ENCODE data around the gene TCP10L.

TCP10L gene

DNA sequence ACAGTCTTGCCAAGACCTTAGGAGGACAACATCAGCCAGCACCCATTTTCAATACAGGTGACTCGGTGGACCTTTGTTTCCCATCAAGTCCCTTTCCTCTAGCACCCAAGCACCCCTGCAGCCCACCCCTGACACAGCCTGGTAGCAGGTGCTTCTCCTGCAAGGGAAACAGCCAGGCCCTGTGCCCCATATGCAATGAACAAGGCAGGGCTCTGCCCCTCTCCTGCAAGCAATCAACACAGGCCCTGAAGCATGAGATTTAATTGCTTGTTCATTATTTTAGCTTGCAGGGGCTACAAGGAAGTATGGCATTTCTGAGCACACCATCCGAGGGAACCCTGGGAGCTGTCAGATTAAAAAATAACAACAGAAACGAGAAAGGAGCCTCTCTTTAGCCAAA, 35.4 kb downstream of the TCP10L start:
- Histone ChIP-seq H3K27me3 (ENCODE audit: control insufficient read depth in 3 of 3, insufficient read depth in 3 of 3, low read depth in 1 of 3, low read length in 3 of 3) (peaks cover 0 to 5% (median 0%) of the 10 kb centered on the region in 3 experiments), H3K36me3 (replicated peaks in 1 of 2; ENCODE audit: control insufficient read depth in 2 of 2, insufficient read depth in 2 of 2, low read length in 2 of 2) (no peaks in the 10 kb centered on the region), H3K9ac (ENCODE audit: low read depth, low read length, poor library complexity) (no peak overlapping the region), H3K14ac (ENCODE audit: low read length) (no peak overlapping the region), H3K4ac (ENCODE audit: low read length) (no peak overlapping the region), H2BK120ac (ENCODE audit: low read depth, low read length) (no peak overlapping the region), H2BK12ac (ENCODE audit: low read length) (no peak overlapping the region), H2BK5ac (ENCODE audit: low read length) (no peak overlapping the region), H3K23ac (ENCODE audit: low read depth, low read length, poor library complexity) (no peak overlapping the region), H2AFZ (ENCODE audit: low read length) (no peak overlapping the region), H3K4me1 (ENCODE audit: control insufficient read depth in 2 of 2, insufficient read depth in 1 of 2, low read depth in 1 of 2, low read length in 2 of 2) (no peaks in the 10 kb centered on the region), H4K8ac (ENCODE audit: low read depth, low read length) (no peak overlapping the region), H3K18ac (ENCODE audit: low read length) (no peak overlapping the region), H2BK15ac (ENCODE audit: low read length) (no peak overlapping the region), H4K91ac (ENCODE audit: low read depth, low read length, poor library complexity) (no peak overlapping the region), H2AK5ac (ENCODE audit: low read depth, low read length) (no peak overlapping the region), H3K4me2 (ENCODE audit: insufficient read depth, low read length, poor library complexity, severe bottlenecking) (no peak overlapping the region), H3K79me1 (ENCODE audit: low read depth, low read length) (no peaks in the 10 kb centered on the region), H3K9me3 (replicated peaks in 1 of 2; ENCODE audit: control insufficient read depth in 2 of 2, insufficient read depth in 1 of 2, low read depth in 1 of 2, low read length in 2 of 2) (no peaks in the 10 kb centered on the region), H3K4me3 (ENCODE audit: low read length in 2 of 2) (no peak overlapping the region), H3K27ac (replicated peaks; ENCODE audit: low read length) (no peak overlapping the region)
- no peak for DNase-seq (ENCODE audit: low spot score)
- no CpG with 5 or more reads among the region's 3 CpGs for WGBS, 2 donors (ENCODE audit: extremely low coverage in 2 of 2, insufficient read length in 2 of 2, insufficient replicate concordance in 1 of 2)

DNA sequence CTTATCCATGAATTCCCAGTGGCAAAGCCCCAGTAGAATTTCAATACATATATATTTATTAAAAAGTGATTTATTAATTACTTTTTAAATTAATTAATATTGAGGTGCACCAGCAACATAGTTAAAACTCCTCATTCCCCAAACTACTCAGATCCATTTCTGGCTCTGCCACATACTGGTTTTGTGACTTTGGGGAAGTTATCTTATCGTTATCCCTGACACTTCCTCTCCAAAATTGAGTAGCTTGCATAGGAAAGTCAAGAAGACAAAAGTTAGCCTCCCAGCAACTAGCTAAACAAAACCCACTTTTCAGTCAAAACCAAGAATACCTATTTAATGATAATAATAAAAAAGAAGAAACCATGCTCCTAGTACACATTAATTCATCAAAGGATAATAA, 35.9 kb downstream of the TCP10L start:
- no peak overlapping the region for H3K9ac ChIP-seq (ENCODE audit: low read depth, low read length, poor library complexity)
- H3K23ac ChIP-seq (ENCODE audit: low read depth, low read length, poor library complexity) = no peak overlapping the region
- H2AK5ac ChIP-seq (ENCODE audit: low read depth, low read length) = no peak overlapping the region
- no peak overlapping the region for H2BK120ac ChIP-seq (ENCODE audit: low read depth, low read length)
- no peaks in the 10 kb centered on the region for H3K4me1 ChIP-seq (ENCODE audit: control insufficient read depth in 2 of 2, insufficient read depth in 1 of 2, low read depth in 1 of 2, low read length in 2 of 2)
- H4K91ac ChIP-seq (ENCODE audit: low read depth, low read length, poor library complexity) = no peak overlapping the region
- H3K36me3 ChIP-seq (replicated peaks in 1 of 2; ENCODE audit: control insufficient read depth in 2 of 2, insufficient read depth in 2 of 2, low read length in 2 of 2) = no peaks in the 10 kb centered on the region
- no peaks in the 10 kb centered on the region for H3K79me1 ChIP-seq (ENCODE audit: low read depth, low read length)
- DNase-seq (ENCODE audit: low spot score) = no peak
- H3K4ac ChIP-seq (ENCODE audit: low read length) = no peak overlapping the region
- no peak overlapping the region for H2BK12ac ChIP-seq (ENCODE audit: low read length)
- no peak overlapping the region for H3K4me2 ChIP-seq (ENCODE audit: insufficient read depth, low read length, poor library complexity, severe bottlenecking)
- WGBS, 2 donors (ENCODE audit: extremely low coverage in 2 of 2, insufficient read length in 2 of 2, insufficient replicate concordance in 1 of 2) = no CpG with 5 or more reads among the region's 1 CpG
- no peak overlapping the region for H3K18ac ChIP-seq (ENCODE audit: low read length)
- H2BK15ac ChIP-seq (ENCODE audit: low read length) = no peak overlapping the region
- H3K14ac ChIP-seq (ENCODE audit: low read length) = no peak overlapping the region
- H3K4me3 ChIP-seq (ENCODE audit: low read length in 2 of 2) = no peak overlapping the region
- H4K8ac ChIP-seq (ENCODE audit: low read depth, low read length) = no peak overlapping the region
- H3K9me3 ChIP-seq (replicated peaks in 1 of 2; ENCODE audit: control insufficient read depth in 2 of 2, insufficient read depth in 1 of 2, low read depth in 1 of 2, low read length in 2 of 2) = no peaks in the 10 kb centered on the region
- H2AFZ ChIP-seq (ENCODE audit: low read length) = no peak overlapping the region
- H3K27me3 ChIP-seq (ENCODE audit: control insufficient read depth in 3 of 3, insufficient read depth in 3 of 3, low read depth in 1 of 3, low read length in 3 of 3) = peaks cover 0 to 5% (median 0%) of the 10 kb centered on the region in 3 experiments
- H2BK5ac ChIP-seq (ENCODE audit: low read length) = no peak overlapping the region
- H3K27ac ChIP-seq (replicated peaks; ENCODE audit: low read length) = no peak overlapping the region

DNA sequence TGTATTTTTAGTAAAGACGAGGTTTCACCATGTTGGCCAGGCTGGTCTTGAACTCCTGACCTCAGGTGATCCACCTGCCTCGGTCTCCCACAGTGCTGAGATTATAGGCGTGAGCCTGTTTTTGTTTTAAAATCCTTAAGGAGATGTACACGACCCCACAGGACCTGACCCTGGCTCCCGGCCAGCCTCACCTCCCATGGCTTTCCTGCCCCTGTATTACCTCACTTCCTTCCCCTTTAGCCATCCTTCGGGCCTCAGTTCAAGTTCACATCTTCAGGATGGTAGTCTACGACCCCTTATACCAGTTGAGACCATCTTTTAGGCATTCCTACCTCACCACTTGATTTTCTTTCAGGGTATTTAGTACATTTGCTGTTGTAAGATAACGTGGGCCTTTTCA, 36.3 kb downstream of the TCP10L start:
- Histone ChIP-seq H4K91ac (ENCODE audit: low read depth, low read length, poor library complexity) (no peak overlapping the region), H2BK15ac (ENCODE audit: low read length) (no peak overlapping the region), H3K18ac (ENCODE audit: low read length) (no peak overlapping the region), H3K9me3 (replicated peaks in 1 of 2; ENCODE audit: control insufficient read depth in 2 of 2, insufficient read depth in 1 of 2, low read depth in 1 of 2, low read length in 2 of 2) (no peaks in the 10 kb centered on the region), H2BK120ac (ENCODE audit: low read depth, low read length) (no peak overlapping the region), H3K9ac (ENCODE audit: low read depth, low read length, poor library complexity) (no peak overlapping the region), H2AFZ (ENCODE audit: low read length) (no peak overlapping the region), H3K27ac (replicated peaks; ENCODE audit: low read length) (no peak overlapping the region), H3K14ac (ENCODE audit: low read length) (no peak overlapping the region), H2BK12ac (ENCODE audit: low read length) (no peak overlapping the region), H3K36me3 (replicated peaks in 1 of 2; ENCODE audit: control insufficient read depth in 2 of 2, insufficient read depth in 2 of 2, low read length in 2 of 2) (no peaks in the 10 kb centered on the region), H3K4me3 (ENCODE audit: low read length in 2 of 2) (no peak overlapping the region), H3K4ac (ENCODE audit: low read length) (no peak overlapping the region), H3K23ac (ENCODE audit: low read depth, low read length, poor library complexity) (no peak overlapping the region), H3K4me2 (ENCODE audit: insufficient read depth, low read length, poor library complexity, severe bottlenecking) (no peak overlapping the region), H3K27me3 (ENCODE audit: control insufficient read depth in 3 of 3, insufficient read depth in 3 of 3, low read depth in 1 of 3, low read length in 3 of 3) (peaks cover 0 to 5% (median 0%) of the 10 kb centered on the region in 3 experiments), H2AK5ac (ENCODE audit: low read depth, low read length) (peak overlapping the region; percentile 10), H4K8ac (ENCODE audit: low read depth, low read length) (no peak overlapping the region), H3K4me1 (ENCODE audit: control insufficient read depth in 2 of 2, insufficient read depth in 1 of 2, low read depth in 1 of 2, low read length in 2 of 2) (no peaks in the 10 kb centered on the region), H3K79me1 (ENCODE audit: low read depth, low read length) (no peaks in the 10 kb centered on the region), H2BK5ac (ENCODE audit: low read length) (no peak overlapping the region)
- DNase-seq (ENCODE audit: low spot score) = no peak
- WGBS, 2 donors (ENCODE audit: extremely low coverage in 2 of 2, insufficient read length in 2 of 2, insufficient replicate concordance in 1 of 2) = no CpG with 5 or more reads among the region's 8 CpGs

DNA sequence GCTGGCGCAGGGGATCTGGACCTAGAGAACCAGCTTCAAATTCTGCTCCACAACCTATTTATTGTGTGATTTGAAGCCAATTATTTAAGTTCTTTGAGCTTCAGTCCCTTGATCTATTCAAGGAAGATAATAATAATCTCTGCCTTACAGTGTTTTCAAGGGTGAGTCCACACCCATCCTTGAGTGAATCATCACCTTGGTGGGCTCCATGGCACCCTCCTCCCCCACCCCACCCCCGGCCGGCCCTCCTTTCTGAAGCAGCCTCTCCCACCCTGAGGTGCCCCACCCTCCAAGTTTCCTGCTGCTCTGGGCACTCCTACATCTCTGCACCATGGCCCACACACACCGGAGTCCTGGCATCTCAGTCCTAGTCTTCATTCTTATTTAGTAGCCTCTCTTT, 38.3 kb downstream of the TCP10L start:
- H2BK15ac ChIP-seq (ENCODE audit: low read length) = no peak overlapping the region
- H3K4me1 ChIP-seq (ENCODE audit: control insufficient read depth in 2 of 2, insufficient read depth in 1 of 2, low read depth in 1 of 2, low read length in 2 of 2) = no peaks in the 10 kb centered on the region
- H4K91ac ChIP-seq (ENCODE audit: low read depth, low read length, poor library complexity) = no peak overlapping the region
- WGBS, 2 donors (ENCODE audit: extremely low coverage in 2 of 2, insufficient read length in 2 of 2, insufficient replicate concordance in 1 of 2) = no CpG with 5 or more reads among the region's 4 CpGs
- no peaks in the 10 kb centered on the region for H3K79me1 ChIP-seq (ENCODE audit: low read depth, low read length)
- H3K36me3 ChIP-seq (replicated peaks in 1 of 2; ENCODE audit: control insufficient read depth in 2 of 2, insufficient read depth in 2 of 2, low read length in 2 of 2) = no peaks in the 10 kb centered on the region
- H3K4me3 ChIP-seq (ENCODE audit: low read length in 2 of 2) = no peak overlapping the region
- H2AK5ac ChIP-seq (ENCODE audit: low read depth, low read length) = no peak overlapping the region
- H2BK12ac ChIP-seq (ENCODE audit: low read length) = no peak overlapping the region
- no peak overlapping the region for H3K4me2 ChIP-seq (ENCODE audit: insufficient read depth, low read length, poor library complexity, severe bottlenecking)
- H3K9ac ChIP-seq (ENCODE audit: low read depth, low read length, poor library complexity) = no peak overlapping the region
- no peak overlapping the region for H3K4ac ChIP-seq (ENCODE audit: low read length)
- no peak overlapping the region for H3K27ac ChIP-seq (replicated peaks; ENCODE audit: low read length)
- H3K9me3 ChIP-seq (replicated peaks in 1 of 2; ENCODE audit: control insufficient read depth in 2 of 2, insufficient read depth in 1 of 2, low read depth in 1 of 2, low read length in 2 of 2) = no peaks in the 10 kb centered on the region
- peaks cover 0 to 5% (median 0%) of the 10 kb centered on the region in 3 experiments for H3K27me3 ChIP-seq (ENCODE audit: control insufficient read depth in 3 of 3, insufficient read depth in 3 of 3, low read depth in 1 of 3, low read length in 3 of 3)
- DNase-seq (ENCODE audit: low spot score) = no peak
- no peak overlapping the region for H2BK120ac ChIP-seq (ENCODE audit: low read depth, low read length)
- H4K8ac ChIP-seq (ENCODE audit: low read depth, low read length) = no peak overlapping the region
- H2BK5ac ChIP-seq (ENCODE audit: low read length) = no peak overlapping the region
- no peak overlapping the region for H3K23ac ChIP-seq (ENCODE audit: low read depth, low read length, poor library complexity)
- no peak overlapping the region for H2AFZ ChIP-seq (ENCODE audit: low read length)
- H3K18ac ChIP-seq (ENCODE audit: low read length) = no peak overlapping the region
- H3K14ac ChIP-seq (ENCODE audit: low read length) = no peak overlapping the region
